H9 (cell line): ENCODE measurements around the gene POLD1. TPM values are rescaled to one million over a fixed set of nuclear protein-coding genes. Genes with fewer than 3 reads are reported as not detected.

Source experiments
- DNase-seq: peaks from one replicate; pipeline ENCODE4 v3.0.0-alpha.2; 2017
- H2AFZ ChIP-seq: one replicate; pipeline ENCODE4 v1.6.1; 2013; ENCODE audit warnings: mild to moderate bottlenecking, low read length, control low read depth, moderate library complexity
- H2AK5ac ChIP-seq: 2 replicates; pipeline ENCODE4 v1.6.1; 2013; ENCODE audit warnings: low read length, control low read depth, mixed read lengths; ENCODE audit not compliant: insufficient read length
- H2BK120ac ChIP-seq: one replicate; pipeline ENCODE4 v1.6.1; 2013; ENCODE audit warnings: low read depth, mild to moderate bottlenecking, low read length, control low read depth, inconsistent platforms; ENCODE audit not compliant: poor library complexity, severe bottlenecking
- H2BK12ac ChIP-seq: 2 replicates; pipeline ENCODE4 v1.6.1; 2013; ENCODE audit warnings: low read length, control low read depth, mixed read lengths, low read depth; ENCODE audit not compliant: insufficient read length
- H2BK15ac ChIP-seq: 2 replicates; pipeline ENCODE4 v1.6.1; 2013; ENCODE audit warnings: low read depth, low read length, control low read depth
- H2BK20ac ChIP-seq: one replicate; pipeline ENCODE4 v1.6.1; 2013; ENCODE audit warnings: low read depth, mild to moderate bottlenecking, low read length, control low read depth, inconsistent platforms; ENCODE audit not compliant: poor library complexity, severe bottlenecking
- H2BK5ac ChIP-seq: 2 replicates; pipeline ENCODE4 v1.6.1; 2013; ENCODE audit warnings: low read length, control low read depth, mixed read lengths; ENCODE audit not compliant: insufficient read length
- H3K14ac ChIP-seq: 2 replicates; pipeline ENCODE4 v1.6.1; 2013; ENCODE audit warnings: low read length, control low read depth; ENCODE audit not compliant: insufficient read depth
- H3K18ac ChIP-seq: 2 replicates; pipeline ENCODE4 v1.6.1; 2013; ENCODE audit warnings: low read depth, mild to moderate bottlenecking, mixed read lengths, low read length, control low read depth; ENCODE audit not compliant: insufficient read length
- H3K23ac ChIP-seq: 2 replicates; pipeline ENCODE4 v1.6.1; 2013; ENCODE audit warnings: low read length, control low read depth, mixed read lengths, low read depth; ENCODE audit not compliant: insufficient read length
- H3K23me2 ChIP-seq: 2 replicates; pipeline ENCODE4 v1.6.1; 2013; ENCODE audit warnings: low read depth, mild to moderate bottlenecking, mixed read lengths, low read length, control low read depth; ENCODE audit not compliant: insufficient read length, poor library complexity, severe bottlenecking
- H3K27ac ChIP-seq: 2 replicates; pipeline ENCODE4 v1.5.1; 2013; ENCODE audit warnings: low read length, control low read depth, mixed read lengths, low read depth; ENCODE audit not compliant: insufficient read length
- H3K27me3 ChIP-seq: 2 replicates; pipeline ENCODE4 v1.6.1; 2013; ENCODE audit warnings: low read length, control low read depth, inconsistent platforms; ENCODE audit not compliant: insufficient read depth
- H3K4ac ChIP-seq: 2 replicates; pipeline ENCODE4 v1.6.1; 2013; ENCODE audit warnings: low read depth, mild to moderate bottlenecking, control low read depth, inconsistent platforms, low read length, moderate library complexity
- H3K4me1 ChIP-seq: 2 replicates; pipeline ENCODE4 v1.6.1; 2013; ENCODE audit warnings: low read length, control low read depth, inconsistent platforms; ENCODE audit not compliant: insufficient read depth
- H3K4me2 ChIP-seq: 2 replicates; pipeline ENCODE4 v1.6.1; 2013; ENCODE audit warnings: low read length, control low read depth, mixed read lengths; ENCODE audit not compliant: insufficient read length, insufficient read depth
- H3K56ac ChIP-seq: 2 replicates; pipeline ENCODE4 v1.6.1; 2013; ENCODE audit warnings: low read depth, mild to moderate bottlenecking, mixed read lengths, low read length, control low read depth; ENCODE audit not compliant: insufficient read length
- H3K79me1 ChIP-seq: 2 replicates; pipeline ENCODE4 v1.6.1; 2013; ENCODE audit warnings: low read depth, mild to moderate bottlenecking, moderate library complexity, low read length, control low read depth, inconsistent platforms; ENCODE audit not compliant: insufficient read depth, poor library complexity, severe bottlenecking
- H3K79me2 ChIP-seq: 2 replicates; pipeline ENCODE4 v1.6.1; 2013; ENCODE audit warnings: low read length, control low read depth, inconsistent platforms; ENCODE audit not compliant: insufficient read depth
- H3K9ac ChIP-seq: 2 replicates; pipeline ENCODE4 v1.6.1; 2013; ENCODE audit warnings: low read length, control low read depth, mixed read lengths; ENCODE audit not compliant: insufficient read length; ENCODE audit errors: extremely low read depth
- H3K9me3 ChIP-seq: one replicate; pipeline ENCODE4 v1.6.1; 2013; ENCODE audit warnings: low read depth, low read length, inconsistent platforms; ENCODE audit not compliant: control insufficient read depth
- H3T11ph ChIP-seq: one replicate; pipeline ENCODE4 v1.6.1; 2013; ENCODE audit warnings: mild to moderate bottlenecking, low read length, control low read depth, inconsistent platforms
- H4K20me1 ChIP-seq: one replicate; pipeline ENCODE4 v1.6.1; 2013; ENCODE audit not compliant: control insufficient read depth, insufficient read length, insufficient read depth
- H4K5ac ChIP-seq: 2 replicates; pipeline ENCODE4 v1.6.1; 2013; ENCODE audit warnings: low read depth, mild to moderate bottlenecking, mixed read lengths, low read length, control low read depth; ENCODE audit not compliant: insufficient read length
- H4K8ac ChIP-seq: replicated peaks from 2 replicates; pipeline ENCODE4 v1.6.1; 2013; ENCODE audit warnings: low read length, control low read depth, mixed read lengths, low read depth; ENCODE audit not compliant: insufficient read length
- H4K91ac ChIP-seq: 2 replicates; pipeline ENCODE4 v1.6.1; 2013; ENCODE audit warnings: low read depth, mild to moderate bottlenecking, moderate library complexity, mixed read lengths, low read length, control low read depth; ENCODE audit not compliant: insufficient read length
- H3K27ac Mint-ChIP-seq, 3 experiments: 2 replicates in 2 of 3; 3 replicates in 1 of 3; pipeline ENCODE4 v1.8.0; 2020 to 2021; ENCODE audit warnings: mixed read lengths in 3 of 3, mild to moderate bottlenecking in 1 of 3, moderate library complexity in 1 of 3
- H3K27me3 Mint-ChIP-seq: 2 replicates; pipeline ENCODE4 v1.8.0; 2021; ENCODE audit warnings: low read depth, mild to moderate bottlenecking, moderate library complexity, mixed read lengths
- H3K36me3 Mint-ChIP-seq, 3 experiments: 2 replicates in 2 of 3; 3 replicates in 1 of 3; pipeline ENCODE4 v1.8.0; 2020 to 2021; ENCODE audit warnings: low read depth in 3 of 3, mixed read lengths in 3 of 3; ENCODE audit not compliant: insufficient read depth in 1 of 3
- H3K4me1 Mint-ChIP-seq, 2 experiments: 2 replicates each; pipeline ENCODE4 v1.8.0; 2020; ENCODE audit warnings: mixed read lengths in 2 of 2
- H3K4me3 Mint-ChIP-seq, 2 experiments: 2 replicates in 1 of 2; 3 replicates in 1 of 2; pipeline ENCODE4 v1.8.0; 2020 to 2021; ENCODE audit warnings: mild to moderate bottlenecking in 2 of 2, mixed read lengths in 2 of 2, moderate library complexity in 1 of 2
- H3K9me3 Mint-ChIP-seq, 2 experiments: 2 replicates in 1 of 2; 3 replicates in 1 of 2; pipeline ENCODE4 v1.8.0; 2020; ENCODE audit warnings: mild to moderate bottlenecking in 2 of 2, mixed read lengths in 2 of 2, moderate library complexity in 1 of 2
- WGBS: extraction: QIAGEN DNeasy Blood & Tissue Kit; methylation state at CpG from one replicate; pipeline ENCODE4 v1.1.7; 2013; ENCODE audit warnings: missing lambda C conversion rate, low lambda C conversion rate, mixed read lengths; ENCODE audit not compliant: insufficient read length; ENCODE audit errors: extremely low coverage; 5-methylcytosine and 5-hydroxymethylcytosine counted together
- total RNA-seq: library from RNA; stranded (reverse); gene quantifications from 2 replicates; pipeline ENCODE4 v1.2.1, GENCODE V29; 2021
- TF ChIP-seq, protein P1 (sequence below): fragments of 200-600 bp; sonication (generic); conservative IDR thresholded peaks from 3 replicates; pipeline ENCODE4 v1.8.0; 2021; ENCODE audit warnings: antibody characterized with exemption, mild to moderate bottlenecking

The POLD1 gene
- total RNA-seq, 1 experiment from 2014 or later = 165 TPM

DNA sequence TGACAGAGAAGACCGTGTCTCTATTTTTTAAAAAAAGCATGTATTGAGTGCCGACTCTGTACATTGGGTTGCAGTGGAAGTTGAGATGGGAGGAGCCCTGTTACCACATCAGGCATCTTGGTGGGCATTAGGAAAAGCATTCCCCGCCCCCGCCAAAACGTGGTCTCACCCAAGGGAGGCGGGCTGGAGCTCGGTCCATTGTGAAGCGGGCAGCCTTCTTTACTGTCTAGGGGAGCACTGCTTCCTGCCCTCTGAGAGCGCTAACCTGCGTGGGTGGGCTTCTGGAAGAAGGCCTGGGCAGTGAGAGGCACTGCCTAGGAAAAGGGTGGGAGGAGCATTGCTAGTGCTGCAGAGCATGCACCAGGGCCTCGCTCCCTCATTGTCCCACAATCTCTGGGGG lies 4.0 kb upstream of the POLD1 start:
- no peak overlapping the region for H4K8ac ChIP-seq
- no CpG with 5 or more reads among the region's 11 CpGs for WGBS
- no peak overlapping the region for H3K9ac ChIP-seq
- H3K14ac ChIP-seq = no peak overlapping the region
- H3T11ph ChIP-seq = no peak overlapping the region
- H3K4me2 ChIP-seq = no peak overlapping the region
- H2BK20ac ChIP-seq = no peak overlapping the region
- no peak overlapping the region for H4K91ac ChIP-seq
- peaks cover 2% of the 10 kb centered on the region; the same call in 1 of the 2 replicates for H3K27me3 Mint-ChIP-seq
- H2BK120ac ChIP-seq = no peak overlapping the region
- H3K9me3 ChIP-seq = no peaks in the 10 kb centered on the region
- H2BK15ac ChIP-seq = no peak overlapping the region
- no peaks in the 10 kb centered on the region for H3K27me3 ChIP-seq
- no peaks in the 10 kb centered on the region for H3K79me1 ChIP-seq
- peak overlapping the region in 1 of 2 experiments; percentile 35; a peak in 1 of 5 replicates for H3K4me3 Mint-ChIP-seq
- H3K27ac ChIP-seq = no peak overlapping the region
- peaks cover 5% of the 10 kb centered on the region; the same call in 1 of the 2 replicates for H3K79me2 ChIP-seq
- TF ChIP-seq, protein P1, sequence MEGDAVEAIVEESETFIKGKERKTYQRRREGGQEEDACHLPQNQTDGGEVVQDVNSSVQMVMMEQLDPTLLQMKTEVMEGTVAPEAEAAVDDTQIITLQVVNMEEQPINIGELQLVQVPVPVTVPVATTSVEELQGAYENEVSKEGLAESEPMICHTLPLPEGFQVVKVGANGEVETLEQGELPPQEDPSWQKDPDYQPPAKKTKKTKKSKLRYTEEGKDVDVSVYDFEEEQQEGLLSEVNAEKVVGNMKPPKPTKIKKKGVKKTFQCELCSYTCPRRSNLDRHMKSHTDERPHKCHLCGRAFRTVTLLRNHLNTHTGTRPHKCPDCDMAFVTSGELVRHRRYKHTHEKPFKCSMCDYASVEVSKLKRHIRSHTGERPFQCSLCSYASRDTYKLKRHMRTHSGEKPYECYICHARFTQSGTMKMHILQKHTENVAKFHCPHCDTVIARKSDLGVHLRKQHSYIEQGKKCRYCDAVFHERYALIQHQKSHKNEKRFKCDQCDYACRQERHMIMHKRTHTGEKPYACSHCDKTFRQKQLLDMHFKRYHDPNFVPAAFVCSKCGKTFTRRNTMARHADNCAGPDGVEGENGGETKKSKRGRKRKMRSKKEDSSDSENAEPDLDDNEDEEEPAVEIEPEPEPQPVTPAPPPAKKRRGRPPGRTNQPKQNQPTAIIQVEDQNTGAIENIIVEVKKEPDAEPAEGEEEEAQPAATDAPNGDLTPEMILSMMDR = no peak
- DNase-seq = no peak
- no peak overlapping the region for H2AFZ ChIP-seq
- H4K20me1 ChIP-seq = no peaks in the 10 kb centered on the region
- peaks cover 0 to 4% of the 10 kb centered on the region in 2 experiments; a peak in 2 of 5 replicates for H3K9me3 Mint-ChIP-seq
- peaks cover 30 to 50% (median 45%) of the 10 kb centered on the region in 3 experiments; a peak in 6 of 7 replicates for H3K36me3 Mint-ChIP-seq
- H3K23me2 ChIP-seq = peaks cover 12% of the 10 kb centered on the region
- H3K56ac ChIP-seq = no peak overlapping the region
- H3K27ac Mint-ChIP-seq = no peak overlapping the region
- H3K4me1 Mint-ChIP-seq = peaks cover 14 to 24% of the 10 kb centered on the region in 2 experiments
- no peak overlapping the region for H3K18ac ChIP-seq
- H4K5ac ChIP-seq = no peak overlapping the region
- no peak overlapping the region for H3K4ac ChIP-seq
- H3K23ac ChIP-seq = no peak overlapping the region
- H2BK5ac ChIP-seq = no peak overlapping the region
- no peak overlapping the region for H2BK12ac ChIP-seq
- no peak overlapping the region for H2AK5ac ChIP-seq
- H3K4me1 ChIP-seq = no peaks in the 10 kb centered on the region
